ENCODE results near the gene B4GALT5. TPM values are rescaled to one million over a fixed set of nuclear protein-coding genes. Genes with fewer than 3 reads are reported as not detected.

B4GALT5 gene
- polyA plus RNA-seq, 1 donor (not counting 4 experiments of a cell fraction or from before 2014, with no cell fraction given), result 23.5 TPM

DNA sequence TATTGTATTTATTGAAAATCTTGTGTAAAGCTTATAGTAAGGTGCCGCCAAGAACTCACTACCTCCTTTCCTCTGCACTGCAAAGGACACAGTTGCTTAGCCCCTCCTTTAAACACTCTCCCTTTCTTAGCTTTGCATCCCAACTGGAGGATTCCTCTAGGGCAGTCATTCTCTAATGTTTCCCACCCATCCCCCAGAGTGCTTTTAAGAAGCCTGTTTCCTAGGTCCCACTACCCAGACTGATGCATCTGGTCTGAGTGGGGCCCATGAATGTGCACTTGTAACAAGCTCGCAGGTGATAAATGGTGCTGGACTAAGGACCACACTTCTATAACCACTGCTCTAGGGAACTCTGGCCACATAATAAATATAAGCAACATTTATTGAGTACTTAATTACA lies 55.2 kb downstream of the B4GALT5 start:
- Histone ChIP-seq H3K27me3 (ENCODE audit: control insufficient read depth, extremely low read depth, insufficient read depth, low read length) (no peaks in the 10 kb centered on the region), H2AFZ (ENCODE audit: control insufficient read depth, low read length) (no peak overlapping the region), H3K36me3 (ENCODE audit: control insufficient read depth in 2 of 2, extremely low read depth in 1 of 2, insufficient read depth in 2 of 2, low read length in 2 of 2) (peaks cover 7 to 10% of the 10 kb centered on the region in 2 experiments), H3K4me2 (ENCODE audit: control insufficient read depth, extremely low read depth, insufficient read depth, low read depth, low read length) (no peak overlapping the region), H3K9ac (ENCODE audit: control insufficient read depth, extremely low read depth, insufficient read depth, low read length) (no peak overlapping the region), H4K20me1 (ENCODE audit: control insufficient read depth, extremely low read depth, insufficient read depth, low read length) (peaks cover 17% of the 10 kb centered on the region), H3K9me1 (ENCODE audit: control insufficient read depth, extremely low read depth, insufficient read depth, low read length) (no peaks in the 10 kb centered on the region), H3K4me3 (ENCODE audit: control insufficient read depth in 2 of 3, extremely low read depth in 1 of 3, insufficient read depth in 2 of 3, low read depth in 1 of 3, low read length in 3 of 3) (no peak overlapping the region), H3K79me2 (ENCODE audit: control insufficient read depth, insufficient read depth, low read length) (peaks cover 50% of the 10 kb centered on the region), H3K9me3 (ENCODE audit: control insufficient read depth, low read depth, low read length) (no peaks in the 10 kb centered on the region), H3K4me1 (ENCODE audit: control insufficient read depth, extremely low read depth, insufficient read depth, low read length) (no peaks in the 10 kb centered on the region), H3K27ac (ENCODE audit: control insufficient read depth, insufficient read depth, low read length) (no peak overlapping the region)
- TF ChIP-seq, protein P1, sequence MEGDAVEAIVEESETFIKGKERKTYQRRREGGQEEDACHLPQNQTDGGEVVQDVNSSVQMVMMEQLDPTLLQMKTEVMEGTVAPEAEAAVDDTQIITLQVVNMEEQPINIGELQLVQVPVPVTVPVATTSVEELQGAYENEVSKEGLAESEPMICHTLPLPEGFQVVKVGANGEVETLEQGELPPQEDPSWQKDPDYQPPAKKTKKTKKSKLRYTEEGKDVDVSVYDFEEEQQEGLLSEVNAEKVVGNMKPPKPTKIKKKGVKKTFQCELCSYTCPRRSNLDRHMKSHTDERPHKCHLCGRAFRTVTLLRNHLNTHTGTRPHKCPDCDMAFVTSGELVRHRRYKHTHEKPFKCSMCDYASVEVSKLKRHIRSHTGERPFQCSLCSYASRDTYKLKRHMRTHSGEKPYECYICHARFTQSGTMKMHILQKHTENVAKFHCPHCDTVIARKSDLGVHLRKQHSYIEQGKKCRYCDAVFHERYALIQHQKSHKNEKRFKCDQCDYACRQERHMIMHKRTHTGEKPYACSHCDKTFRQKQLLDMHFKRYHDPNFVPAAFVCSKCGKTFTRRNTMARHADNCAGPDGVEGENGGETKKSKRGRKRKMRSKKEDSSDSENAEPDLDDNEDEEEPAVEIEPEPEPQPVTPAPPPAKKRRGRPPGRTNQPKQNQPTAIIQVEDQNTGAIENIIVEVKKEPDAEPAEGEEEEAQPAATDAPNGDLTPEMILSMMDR (optimal IDR thresholded peaks at IDR 0.05 in 1 of 3, IDR thresholded peaks at IDR 0.05 in 1 of 3, conservative IDR thresholded peaks at IDR 0.05 in 1 of 3; ENCODE audit: extremely low read depth in 1 of 3, insufficient read depth in 2 of 3, low read length in 3 of 3), result no peak
- TF ChIP-seq EZH2 (IDR thresholded peaks at IDR 0.05; ENCODE audit: low read length), result no peak
- FAIRE-seq (no peak), DNase-seq (ENCODE audit: low read depth, low spot score) (no peak)
- dilution Hi-C loops (cut with MboI; ENCODE audit: extremely low pct_ligation_motif_present, low sequenced_read_pairs), result no loop called here

DNA sequence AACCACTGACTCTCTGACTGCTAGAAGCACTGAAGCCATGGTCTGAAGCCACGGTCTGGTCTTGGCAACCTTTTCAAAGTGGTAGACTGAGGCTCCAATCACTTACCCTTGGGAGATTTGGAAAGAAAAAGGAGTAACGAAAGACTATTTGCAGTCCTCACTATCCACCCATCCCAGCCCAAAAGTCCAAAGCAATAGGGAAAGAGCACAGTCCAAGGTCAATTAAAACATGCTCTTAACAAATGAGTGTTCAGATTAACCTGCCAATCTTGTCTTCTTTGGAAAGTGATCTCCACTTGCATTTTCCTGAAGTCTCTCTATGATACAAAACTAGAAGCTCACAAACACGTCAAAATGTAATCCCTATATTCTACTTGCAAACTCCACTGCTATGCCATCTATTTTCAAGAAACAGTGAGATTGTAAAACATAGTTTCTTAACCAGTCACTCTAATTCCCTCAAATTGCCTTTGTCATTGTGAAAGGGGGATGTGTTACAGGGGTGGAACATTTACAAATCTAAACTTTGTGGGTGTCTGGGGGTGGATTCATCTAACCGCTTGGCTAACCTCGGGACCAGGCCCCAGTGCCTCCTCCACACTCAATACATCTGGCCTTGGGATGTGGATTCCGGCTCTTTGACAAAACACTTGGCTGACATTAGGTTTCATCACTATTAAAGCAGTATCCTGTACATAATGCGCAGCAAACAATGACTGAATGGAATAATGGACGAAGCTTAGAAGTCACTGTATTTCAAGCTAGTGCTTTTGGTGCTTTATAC lies 56.4 kb downstream of the B4GALT5 start:
- Histone ChIP-seq H3K9ac (ENCODE audit: control insufficient read depth, extremely low read depth, insufficient read depth, low read length) (no peak overlapping the region), H2AFZ (ENCODE audit: control insufficient read depth, low read length) (no peak overlapping the region), H3K4me3 (ENCODE audit: control insufficient read depth in 2 of 3, extremely low read depth in 1 of 3, insufficient read depth in 2 of 3, low read depth in 1 of 3, low read length in 3 of 3) (no peak overlapping the region), H4K20me1 (ENCODE audit: control insufficient read depth, extremely low read depth, insufficient read depth, low read length) (peaks cover 17% of the 10 kb centered on the region), H3K9me3 (ENCODE audit: control insufficient read depth, low read depth, low read length) (no peaks in the 10 kb centered on the region), H3K4me1 (ENCODE audit: control insufficient read depth, extremely low read depth, insufficient read depth, low read length) (no peaks in the 10 kb centered on the region), H3K36me3 (ENCODE audit: control insufficient read depth in 2 of 2, extremely low read depth in 1 of 2, insufficient read depth in 2 of 2, low read length in 2 of 2) (peaks cover 16 to 18% of the 10 kb centered on the region in 2 experiments), H3K27me3 (ENCODE audit: control insufficient read depth, extremely low read depth, insufficient read depth, low read length) (no peaks in the 10 kb centered on the region), H3K4me2 (ENCODE audit: control insufficient read depth, extremely low read depth, insufficient read depth, low read depth, low read length) (no peak overlapping the region), H3K79me2 (ENCODE audit: control insufficient read depth, insufficient read depth, low read length) (peaks cover 39% of the 10 kb centered on the region), H3K9me1 (ENCODE audit: control insufficient read depth, extremely low read depth, insufficient read depth, low read length) (no peaks in the 10 kb centered on the region), H3K27ac (ENCODE audit: control insufficient read depth, insufficient read depth, low read length) (no peak overlapping the region)
- dilution Hi-C loops (cut with MboI; ENCODE audit: extremely low pct_ligation_motif_present, low sequenced_read_pairs), result no loop called here
- DNase-seq (ENCODE audit: low read depth, low spot score) (no peak), FAIRE-seq (no peak)
- TF ChIP-seq, protein P1 (optimal IDR thresholded peaks at IDR 0.05 in 1 of 3, IDR thresholded peaks at IDR 0.05 in 1 of 3, conservative IDR thresholded peaks at IDR 0.05 in 1 of 3; ENCODE audit: extremely low read depth in 1 of 3, insufficient read depth in 2 of 3, low read length in 3 of 3), result no peak
- no peak for TF ChIP-seq EZH2 (IDR thresholded peaks at IDR 0.05; ENCODE audit: low read length)
